HCT116 (cell line): ENCODE measurements around the gene HINT2.

Experiments used
- CTCF ChIP-seq, 3 experiments: fragments of 200-600 bp in 1 of 3; sonication (generic) in 1 of 3; IDR thresholded peaks in 2 of 3; conservative IDR thresholded peaks in 1 of 3; 2 replicates each; pipeline ENCODE4 v1.5.1; 2012 to 2017; ENCODE audit warnings: low read depth in 2 of 3, low read length in 2 of 3, antibody characterized with exemption in 1 of 3, borderline replicate concordance in 1 of 3, control low read depth in 1 of 3, mild to moderate bottlenecking in 1 of 3, mixed read lengths in 1 of 3, mixed run types in 1 of 3, moderate library complexity in 1 of 3; ENCODE audit not compliant: insufficient read depth in 1 of 3
- EZH2 ChIP-seq: fragments of 200-600 bp; sonication (generic); IDR thresholded peaks from 2 replicates; pipeline ENCODE4 v1.6.1; 2017; ENCODE audit warnings: antibody characterized with exemption, mixed run types
- EZH2phosphoT487 ChIP-seq: fragments of 200-600 bp; IDR thresholded peaks from 2 replicates; pipeline ENCODE4 v1.6.1; 2018; ENCODE audit warnings: antibody characterized with exemption, borderline replicate concordance
- RAD21 ChIP-seq: IDR thresholded peaks from 2 replicates; pipeline ENCODE4 v1.6.1; 2012; ENCODE audit warnings: low read depth, mild to moderate bottlenecking
- SIN3A ChIP-seq: IDR thresholded peaks from 2 replicates; pipeline ENCODE4 v1.6.1; 2012; ENCODE audit warnings: low read depth
- TCF7L2 ChIP-seq: IDR thresholded peaks from 2 replicates; pipeline ENCODE4 v1.7.0; 2011; ENCODE audit warnings: borderline replicate concordance, inconsistent platforms; ENCODE audit not compliant: insufficient read depth, insufficient read length; ENCODE audit errors: extremely low read depth

- TF ChIP-seq EZH2phosphoT487 (no peak), CTCF (IDR thresholded peaks at IDR 0.05 in 2 of 3, conservative IDR thresholded peaks at IDR 0.05 in 1 of 3; ENCODE audit: borderline replicate concordance in 1 of 3, insufficient read depth in 1 of 3, low read depth in 2 of 3, low read length in 2 of 3) (no peak), SIN3A (no peak), TCF7L2 (no peak), EZH2 (no peak), RAD21 (no peak)
Observed at GRCh38 chr9:35801328-35802128, 13.3 kb downstream of the HINT2 start.
